GM18873 (cell line): ENCODE data around the gene ZNF236.

Experiments
- ATAC-seq: cut with Tn5 transposase; IDR thresholded peaks from one replicate; pipeline ENCODE4 v1.9.1; 2021; ENCODE audit warnings: mild to moderate bottlenecking, moderate library complexity, moderate number of reproducible peaks; ENCODE audit not compliant: unreplicated experiment, low FRiP score

The ZNF236 gene

DNA sequence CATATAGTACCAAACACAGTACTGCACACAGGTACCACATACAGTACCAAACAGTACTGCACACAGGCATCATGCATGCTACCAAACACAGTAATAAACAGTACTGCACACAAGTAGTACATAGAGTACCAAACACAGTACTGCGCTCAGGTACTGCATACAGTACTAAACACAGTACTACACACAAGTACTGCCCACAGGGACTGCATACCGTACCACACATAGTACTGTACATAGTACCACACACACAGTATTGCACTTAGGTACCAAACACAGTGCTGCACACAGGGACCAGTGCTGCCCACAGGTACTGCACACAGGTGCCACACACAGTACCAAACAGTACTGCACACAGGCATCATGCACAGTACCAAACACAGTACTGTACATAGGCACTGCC lies 74.9 kb downstream of the ZNF236 start:
- ATAC-seq, result no peak

DNA sequence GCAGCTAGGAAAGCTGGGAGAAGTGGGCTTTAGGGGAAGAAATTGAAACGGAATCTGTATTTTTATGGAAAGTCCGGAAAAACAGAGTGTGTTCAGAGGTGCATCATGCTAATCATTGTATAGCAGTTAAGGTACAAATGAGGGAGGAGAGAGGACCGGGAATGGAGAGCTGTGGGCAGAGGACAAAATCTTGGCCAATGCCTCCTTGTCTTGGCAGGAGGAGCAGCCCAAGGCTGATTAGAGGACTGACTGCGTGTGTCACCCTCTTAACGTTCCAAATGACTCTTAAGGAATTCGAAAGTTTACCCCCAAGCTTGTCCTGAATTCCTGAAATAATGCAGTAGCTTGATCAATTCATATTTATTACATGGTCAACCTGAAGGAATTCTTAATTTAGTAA lies 81.0 kb downstream of the ZNF236 start:
- ATAC-seq, result no peak

DNA sequence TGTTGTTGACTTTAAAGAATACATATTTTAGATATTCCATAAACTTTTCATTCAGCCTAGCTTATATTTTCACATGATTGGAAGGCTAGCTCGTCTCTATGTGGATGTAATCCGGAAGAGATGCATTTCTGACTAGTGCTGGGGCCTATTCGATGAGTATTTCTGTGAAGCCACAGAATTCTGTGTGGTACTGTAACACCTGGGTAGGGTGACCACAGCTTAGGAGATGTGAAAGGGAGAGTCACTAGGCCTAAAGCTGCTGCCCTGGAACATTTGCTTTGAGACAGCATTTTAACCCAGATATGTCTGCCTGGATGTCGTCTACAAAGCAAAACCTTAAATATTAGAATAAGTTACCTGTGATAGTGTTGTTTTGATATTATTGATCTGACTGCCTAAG lies 83.5 kb downstream of the ZNF236 start:
- ATAC-seq, result no peak

DNA sequence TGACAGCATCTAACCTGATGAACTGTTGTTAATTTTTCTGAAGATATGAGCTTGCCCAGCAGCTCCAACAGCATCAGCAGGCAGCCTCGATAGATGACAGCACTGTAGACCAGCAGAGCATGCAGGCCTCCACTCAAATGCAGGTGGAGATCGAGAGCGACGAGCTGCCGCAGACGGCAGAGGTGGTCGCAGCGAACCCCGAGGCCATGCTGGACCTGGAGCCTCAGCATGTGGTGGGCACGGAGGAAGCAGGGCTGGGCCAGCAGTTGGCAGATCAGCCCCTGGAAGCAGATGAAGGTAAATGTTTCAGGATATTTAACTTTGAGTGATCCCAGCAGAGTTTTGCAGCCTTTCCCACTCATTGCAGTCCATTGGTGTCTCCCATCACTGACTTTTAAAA lies 85.9 kb downstream of the ZNF236 start:
- ATAC-seq, result no peak

DNA sequence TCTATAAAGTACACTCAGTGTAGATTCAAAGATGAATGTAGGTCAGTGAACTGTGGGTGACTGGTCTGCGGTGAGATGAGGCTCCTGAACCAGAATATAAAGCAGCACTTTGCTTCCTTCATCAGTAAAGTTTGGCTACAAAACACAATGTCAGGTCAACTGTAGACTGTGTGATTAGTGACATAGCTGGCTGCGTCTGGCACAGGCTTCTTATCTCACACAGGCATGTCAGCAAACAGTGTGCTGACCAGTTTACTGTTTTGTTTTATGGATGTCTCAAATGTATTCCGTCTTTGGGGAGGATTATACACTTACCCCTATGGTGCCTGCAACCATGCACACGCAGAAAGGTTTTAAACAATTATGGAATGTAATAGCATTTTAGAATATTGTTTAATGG lies 87.1 kb downstream of the ZNF236 start:
- ATAC-seq, result no peak

DNA sequence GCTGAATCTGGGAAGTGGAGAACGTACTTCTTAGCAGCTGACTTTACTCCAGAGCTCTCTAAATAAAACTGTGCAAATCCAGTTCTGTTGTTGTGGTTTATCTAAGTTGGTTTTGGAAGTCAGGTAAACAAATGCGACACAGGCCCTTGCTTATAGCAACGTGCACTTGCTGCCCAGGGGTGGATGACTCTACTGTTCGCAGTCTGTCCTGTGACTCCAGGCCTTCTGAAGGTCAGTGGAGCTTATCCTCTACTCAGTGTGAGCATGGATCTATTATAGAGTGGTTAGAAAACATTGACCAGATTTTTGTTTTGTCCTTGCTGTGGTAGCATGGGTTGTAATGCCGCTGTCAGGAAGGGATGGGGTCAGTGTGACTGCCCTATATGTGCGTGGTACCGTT lies 89.1 kb downstream of the ZNF236 start:
- ATAC-seq, result no peak

DNA sequence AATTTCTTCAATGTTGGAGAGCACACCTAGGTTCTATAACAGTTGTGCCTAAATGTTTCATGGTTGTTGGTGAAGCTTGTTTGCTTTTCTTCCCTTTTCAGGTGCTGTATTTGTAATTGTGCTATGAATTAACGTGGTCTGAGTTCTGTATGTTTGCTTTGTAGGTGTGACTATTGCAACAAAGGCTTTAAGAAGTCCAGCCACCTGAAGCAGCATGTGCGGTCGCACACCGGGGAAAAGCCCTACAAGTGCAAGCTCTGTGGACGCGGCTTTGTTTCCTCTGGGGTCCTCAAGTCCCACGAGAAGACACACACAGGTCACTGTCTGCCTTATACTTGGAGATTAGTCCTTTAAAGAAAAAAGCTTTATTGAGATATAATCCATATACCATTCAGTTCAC lies 91.2 kb downstream of the ZNF236 start:
- no peak for ATAC-seq

DNA sequence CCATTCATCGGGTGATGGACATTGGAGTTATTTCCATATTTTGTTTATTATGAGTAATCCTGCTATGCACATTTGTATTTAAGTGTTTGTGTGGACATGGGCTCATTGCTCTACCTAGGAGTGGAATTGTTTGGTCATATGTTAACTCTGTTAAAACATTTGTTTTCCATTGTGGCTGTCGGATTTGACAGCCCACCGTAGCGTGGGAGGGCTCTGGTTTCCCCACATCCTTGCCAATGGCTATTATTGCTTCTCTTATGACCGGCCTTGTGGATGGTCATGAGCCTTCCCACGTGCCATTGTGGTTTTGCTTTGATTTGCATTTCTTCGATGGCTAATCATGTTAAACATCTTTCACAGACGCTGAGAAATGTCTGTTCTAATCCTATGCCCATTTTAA lies 92.0 kb downstream of the ZNF236 start:
- no peak for ATAC-seq

DNA sequence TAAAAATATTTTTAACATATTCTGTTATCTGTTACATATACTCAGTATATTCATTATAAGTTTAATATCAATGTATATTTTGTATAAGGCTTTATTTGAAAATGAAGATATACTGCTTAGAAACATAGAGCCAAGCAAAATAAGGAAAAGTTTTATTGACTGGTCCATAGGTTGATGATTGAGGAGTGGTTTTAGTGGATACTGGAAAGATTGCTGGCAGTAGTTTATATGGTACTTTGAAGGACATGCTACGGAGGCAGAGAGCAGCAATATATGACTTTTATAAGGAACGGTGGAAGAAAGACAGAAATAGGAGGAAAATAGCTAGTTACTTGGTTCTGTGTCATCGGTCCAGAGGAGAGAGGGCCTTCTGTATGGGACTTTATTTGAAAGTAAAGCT lies 92.4 kb downstream of the ZNF236 start:
- no peak for ATAC-seq

DNA sequence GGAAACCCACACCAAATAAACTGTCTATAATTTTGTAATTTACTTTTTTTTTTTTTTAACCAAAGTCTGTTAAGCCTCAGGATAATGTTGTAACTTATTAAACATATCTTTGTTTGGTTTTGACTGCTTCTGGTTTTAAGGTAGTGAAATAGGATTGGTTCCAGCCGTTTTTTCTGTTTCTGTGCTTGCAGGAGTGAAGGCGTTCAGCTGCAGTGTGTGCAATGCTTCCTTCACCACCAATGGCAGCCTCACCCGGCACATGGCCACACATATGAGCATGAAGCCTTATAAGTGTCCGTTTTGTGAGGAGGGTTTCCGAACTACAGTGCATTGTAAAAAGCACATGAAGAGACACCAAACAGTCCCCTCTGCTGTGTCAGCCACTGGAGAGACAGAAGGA lies 93.1 kb downstream of the ZNF236 start:
- ATAC-seq, result no peak

DNA sequence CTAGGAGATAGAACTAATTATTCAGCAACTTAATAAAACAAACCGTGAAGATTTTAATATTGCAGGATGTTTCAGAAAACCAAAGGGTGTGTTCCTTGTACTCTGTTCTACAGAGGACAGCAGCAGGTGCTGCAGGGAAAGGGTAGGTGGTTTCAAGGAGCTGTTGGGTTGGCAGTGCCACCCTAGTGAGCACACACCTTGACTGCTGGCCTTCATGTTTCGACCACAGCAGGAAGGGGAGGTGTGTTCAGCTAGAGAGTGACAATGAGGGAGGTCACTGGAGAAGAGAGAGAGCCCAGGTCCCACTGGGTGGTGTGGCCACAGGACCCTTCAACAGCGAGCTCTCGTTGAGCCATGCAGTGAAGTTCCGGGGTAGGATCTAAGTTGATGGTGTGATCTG lies 98.6 kb downstream of the ZNF236 start:
- no peak for ATAC-seq

DNA sequence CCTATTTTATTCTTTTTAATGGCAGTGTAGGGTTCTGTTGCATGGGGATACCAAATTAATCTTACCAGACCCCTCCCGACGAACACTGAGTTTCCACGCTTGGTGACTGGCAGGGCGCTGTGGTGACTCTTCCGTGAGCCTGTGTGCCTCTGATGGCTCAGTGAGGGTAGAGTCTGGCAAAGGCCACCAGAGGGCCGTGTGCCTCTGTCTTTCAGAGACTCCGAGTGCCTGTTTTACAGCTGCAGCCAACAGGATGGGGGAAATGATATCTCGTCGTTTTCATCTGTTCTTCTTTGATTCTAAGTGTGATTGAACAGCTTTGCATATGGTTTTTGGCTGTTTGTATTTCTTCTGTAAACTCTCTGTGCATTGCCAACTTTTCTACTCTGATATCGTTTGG lies 99.8 kb downstream of the ZNF236 start:
- no peak for ATAC-seq

DNA sequence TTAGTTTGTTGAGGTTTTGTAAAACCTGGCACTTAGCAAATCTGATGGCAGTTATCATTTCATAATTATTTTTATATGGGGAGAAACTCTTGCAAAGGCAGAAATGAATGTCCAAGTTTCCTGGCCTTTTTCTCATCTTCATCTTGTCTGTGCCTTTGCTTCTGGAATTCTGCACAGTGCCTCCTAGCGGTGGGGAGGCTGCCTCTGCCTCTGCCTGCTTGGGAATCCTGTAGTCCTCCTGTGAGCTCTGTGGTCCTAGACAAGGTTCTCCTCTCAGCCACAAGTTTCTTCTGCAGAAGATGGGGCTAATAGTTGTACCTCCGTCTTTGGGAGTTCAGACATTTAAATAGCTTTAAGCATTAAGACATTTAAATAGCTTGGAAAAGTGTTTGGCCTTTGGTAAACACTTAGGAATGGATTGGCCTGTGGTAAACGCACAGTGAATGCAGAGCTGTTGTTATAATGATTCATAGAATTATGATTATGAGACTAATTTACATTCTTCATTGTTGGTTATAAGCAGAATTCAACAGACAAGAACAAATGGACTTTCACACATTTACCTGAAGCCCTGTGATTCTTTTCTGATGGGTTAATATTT lies 101.2 kb downstream of the ZNF236 start:
- ATAC-seq, result no peak

DNA sequence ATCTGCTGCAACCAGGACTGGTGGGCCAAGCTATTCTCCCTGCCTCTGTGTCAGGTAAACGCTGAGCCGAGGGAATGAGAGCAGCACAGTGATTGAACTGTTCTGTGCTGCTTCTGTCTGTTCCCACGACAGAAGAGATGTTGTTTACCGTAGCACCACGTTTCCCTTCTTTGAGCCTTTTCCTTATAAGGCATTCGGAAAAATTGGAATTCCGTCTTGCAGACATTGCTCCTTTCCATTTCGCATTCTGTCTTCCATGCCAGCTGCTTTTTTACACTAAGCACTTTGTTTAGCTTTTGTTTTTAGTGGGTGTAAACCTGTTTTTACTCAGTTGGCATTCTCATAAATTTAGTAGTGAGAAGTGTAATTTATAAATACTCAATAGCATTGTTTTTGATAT lies 103.1 kb downstream of the ZNF236 start:
- ATAC-seq, result no peak

DNA sequence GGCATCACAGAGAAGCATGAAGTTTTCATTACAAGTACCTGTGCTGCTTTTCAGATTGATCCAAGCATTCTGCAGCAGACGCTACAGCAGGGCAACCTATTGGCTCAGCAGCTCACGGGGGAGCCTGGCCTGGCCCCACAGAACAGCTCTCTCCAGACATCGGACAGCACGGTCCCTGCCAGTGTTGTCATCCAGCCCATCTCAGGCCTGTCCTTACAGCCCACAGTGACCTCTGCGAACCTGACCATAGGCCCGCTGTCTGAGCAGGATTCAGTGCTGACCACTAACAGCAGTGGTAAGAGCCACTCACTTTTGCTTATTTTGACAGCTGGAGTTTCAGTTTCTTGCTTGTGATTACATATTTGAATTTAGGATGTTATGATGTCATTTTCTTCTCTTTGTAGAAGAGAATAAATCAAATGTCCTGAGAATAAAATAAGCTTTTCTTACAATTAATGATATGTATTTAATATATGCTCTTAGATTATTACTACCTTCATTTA lies 104.9 kb downstream of the ZNF236 start:
- no peak for ATAC-seq

DNA sequence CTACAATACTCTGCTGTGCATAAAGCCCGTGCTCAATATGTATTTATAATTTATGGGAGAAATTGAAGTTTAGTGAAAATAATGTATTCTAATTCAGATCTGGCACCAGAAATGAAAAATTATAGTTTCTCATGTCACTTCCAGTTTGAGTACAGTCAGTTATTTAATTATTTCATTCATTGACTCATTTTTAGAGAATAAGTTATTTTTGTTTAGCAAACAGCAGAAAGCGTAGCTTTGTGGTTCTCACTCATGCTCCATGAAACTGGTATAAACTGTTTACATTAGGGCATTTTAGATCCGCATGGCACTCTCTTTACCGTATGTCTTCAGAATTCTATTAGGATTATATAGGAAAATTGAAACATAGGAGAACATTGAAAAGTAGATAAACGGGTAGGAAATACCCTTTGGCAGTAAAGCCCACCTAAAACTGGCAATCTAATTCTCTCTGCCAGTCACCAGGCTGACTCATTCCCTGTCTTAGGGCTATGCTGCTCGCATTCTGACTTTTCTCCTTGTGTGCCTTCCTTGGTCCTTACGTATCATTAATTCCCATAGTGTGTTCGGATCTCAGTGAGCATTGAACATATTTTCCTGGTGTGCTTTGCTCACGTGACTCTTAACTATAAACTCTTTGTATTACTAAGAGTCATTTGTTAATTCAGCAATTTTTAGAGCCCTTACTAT lies 106.0 kb downstream of the ZNF236 start:
- ATAC-seq, result no peak

DNA sequence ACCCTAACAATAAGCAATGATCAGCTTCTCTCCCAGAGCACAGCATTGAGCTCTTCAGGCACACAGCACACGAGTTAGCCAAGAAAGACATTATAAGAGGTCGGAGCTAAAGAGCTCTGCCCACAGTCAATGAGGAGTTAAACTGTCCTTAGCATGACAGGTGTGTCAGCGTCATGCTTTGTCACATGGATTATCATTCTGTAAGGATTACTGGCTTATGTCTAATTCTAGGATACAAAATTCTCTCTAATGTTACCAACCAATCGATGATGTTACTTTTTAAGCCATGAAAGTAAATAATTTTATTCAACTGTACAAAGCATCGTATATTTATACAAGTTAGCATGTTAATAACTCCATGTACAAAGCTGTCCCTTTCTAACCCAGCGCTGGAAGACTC lies 108.8 kb downstream of the ZNF236 start:
- no peak for ATAC-seq

DNA sequence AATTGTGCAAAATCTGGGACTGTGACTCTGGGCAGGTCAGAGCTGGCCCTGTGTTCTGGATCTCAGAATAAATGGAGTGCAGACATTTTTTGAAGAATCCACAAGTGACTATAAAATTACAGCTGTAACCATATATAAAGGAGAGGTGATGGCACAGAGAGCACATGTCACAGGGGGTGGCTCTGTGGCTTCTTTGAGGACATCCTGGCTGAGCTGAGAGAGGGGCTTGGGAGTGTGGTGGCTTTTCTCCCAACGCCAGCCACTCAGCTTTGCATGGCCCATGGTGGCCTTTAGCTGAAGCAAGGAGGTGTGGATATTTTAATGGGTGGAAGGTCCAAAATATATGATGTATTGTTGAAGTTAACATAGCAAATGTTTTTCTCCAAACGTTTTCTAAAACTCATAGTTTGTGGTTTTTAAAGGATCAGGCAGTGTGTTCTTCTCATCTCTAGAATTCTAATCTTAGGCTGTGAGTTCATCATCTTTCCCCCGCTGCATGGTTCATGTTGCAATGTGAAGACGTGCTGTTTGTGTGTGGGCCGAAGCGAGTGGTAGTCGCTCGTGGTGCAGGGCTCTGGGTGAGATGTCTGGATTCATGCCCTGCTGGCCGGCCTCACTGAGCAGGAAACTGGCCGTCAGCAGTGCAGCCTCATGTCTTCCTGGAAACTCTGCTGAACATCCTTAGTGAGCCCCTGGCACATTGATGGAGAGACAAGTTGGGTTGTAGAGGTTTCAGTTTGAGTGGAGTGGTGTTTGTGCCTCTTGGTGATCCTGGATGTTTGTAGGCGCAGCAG lies 109.9 kb downstream of the ZNF236 start:
- ATAC-seq, result no peak

DNA sequence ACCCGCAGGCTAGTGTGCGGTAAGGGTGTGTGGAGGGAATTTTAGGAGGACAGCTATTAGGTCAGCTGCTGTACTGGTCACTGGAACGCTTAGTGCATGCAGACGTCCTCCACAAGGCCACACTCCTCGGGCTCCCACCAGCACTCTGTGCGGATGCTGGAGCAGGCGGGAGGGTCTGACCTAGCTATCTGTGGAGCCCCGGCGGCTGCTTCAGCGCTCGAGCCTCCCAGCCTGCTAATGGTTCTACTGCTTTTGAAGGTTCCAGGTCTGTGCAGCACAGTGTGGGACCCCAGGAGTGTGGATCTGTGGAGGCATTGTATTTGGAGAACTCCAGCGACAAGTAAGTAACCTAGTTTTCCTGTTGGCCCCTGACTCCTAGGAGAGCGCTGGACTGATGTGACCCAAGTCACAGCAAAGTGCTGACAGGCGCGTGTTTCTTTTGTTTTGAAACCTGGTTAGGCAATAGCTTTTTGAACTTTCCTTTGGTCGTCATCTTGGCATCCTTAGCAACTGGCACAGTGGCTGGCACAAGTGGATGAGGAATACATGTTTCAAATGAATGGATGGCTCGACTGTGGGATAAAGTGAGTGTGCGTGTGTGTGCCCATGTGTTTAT lies 113.5 kb downstream of the ZNF236 start:
- no peak for ATAC-seq

DNA sequence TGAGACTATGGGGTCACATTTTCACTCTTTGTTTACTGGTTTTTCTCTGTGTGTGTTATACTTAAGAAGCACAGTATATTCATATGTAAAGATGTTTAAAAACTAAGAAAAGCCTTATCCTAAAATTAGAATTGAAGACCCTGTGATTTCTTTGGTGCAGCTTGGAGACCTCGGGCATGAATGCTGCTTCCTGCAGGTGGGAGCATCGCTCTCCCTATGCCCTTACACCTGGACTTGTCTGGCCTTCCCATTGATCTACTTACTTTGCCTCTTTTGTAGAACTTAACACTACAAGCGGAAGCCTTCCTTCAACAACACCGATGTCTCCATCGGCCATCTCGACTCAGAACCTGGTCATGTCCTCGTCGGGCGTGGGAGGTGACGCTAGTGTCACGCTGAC lies 114.5 kb downstream of the ZNF236 start:
- ATAC-seq, result no peak

DNA sequence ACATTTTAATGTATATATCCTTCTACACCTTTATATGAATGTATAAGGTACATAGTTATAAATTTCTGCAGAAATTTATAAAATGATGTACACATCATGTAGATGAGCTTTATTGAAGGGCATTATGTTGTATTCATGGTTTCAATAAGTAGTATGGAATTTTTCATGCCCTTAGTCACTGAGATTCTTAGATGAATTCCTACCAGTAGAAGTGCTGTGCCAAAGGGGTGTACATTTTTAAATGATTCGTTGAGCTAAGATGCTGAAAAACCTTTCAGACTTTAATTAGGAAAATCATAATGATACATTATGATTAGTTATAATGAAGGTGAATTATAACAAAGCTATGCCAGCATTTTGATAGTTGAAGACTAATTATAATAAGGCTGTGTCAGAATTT lies 115.2 kb downstream of the ZNF236 start:
- no peak for ATAC-seq
